HEK293 (cell line): ENCODE measurements around the gene PEX7.
"Not testable (repeated sequence)": the region's sequence is repeated elsewhere in the genome, so short reads cannot be mapped to it uniquely, and the experiment has no call there.

Experiments
- CTCF ChIA-PET: fragments of 350-600 bp; formaldehyde crosslinking; extraction: SDS; loops from one replicate; lab custom pipeline; 2021; ENCODE audit warnings: antibody characterized with exemption; lab: Yijun Ruan, JAX
- POLR2A ChIA-PET: fragments of 300-600 bp; formaldehyde crosslinking; extraction: SDS; loops from one replicate; lab custom pipeline; 2020; ENCODE audit warnings: antibody characterized with exemption, inconsistent platforms; lab: Yijun Ruan, JAX
- H3K27ac ChIP-seq: fragments of 200-500 bp; sonication (Bioruptor generic); 2 replicates; pipeline ENCODE4 v1.5.1; 2014; ENCODE audit warnings: low read depth, low read length, control low read depth, inconsistent platforms; ENCODE audit errors: extremely low read depth
- H3K36me3 ChIP-seq, 2 experiments: fragments of 200-500 bp in 1 of 2; sonication (Bioruptor generic) in 1 of 2; 1 replicate in 1 of 2; 2 replicates in 1 of 2; pipeline ENCODE4 v1.5.1; 2014 to 2017; ENCODE audit warnings: inconsistent platforms in 2 of 2, low read length in 2 of 2; ENCODE audit not compliant: control insufficient read depth in 2 of 2, insufficient read depth in 1 of 2
- H3K4me1 ChIP-seq: fragments of 200-500 bp; sonication (Bioruptor generic); 2 replicates; pipeline ENCODE4 v1.5.1; 2014; ENCODE audit warnings: mild to moderate bottlenecking, low read length, inconsistent platforms; ENCODE audit not compliant: control insufficient read depth, insufficient read depth
- H3K4me3 ChIP-seq: 2 replicates; pipeline ENCODE4 v1.5.1; 2011; ENCODE audit warnings: low read depth, mild to moderate bottlenecking, control low read depth, low read length, moderate library complexity
- H3K9me3 ChIP-seq: fragments of 200-500 bp; sonication (Bioruptor generic); 2 replicates; pipeline ENCODE4 v1.5.1; 2014; ENCODE audit warnings: low read depth, low read length, inconsistent platforms; ENCODE audit not compliant: control insufficient read depth, insufficient read depth
- GLIS1 ChIP-seq: fragments of 450-650 bp; formaldehyde crosslinking; IDR thresholded peaks from 2 replicates; pipeline ENCODE4 v1.5.1; 2016; ENCODE audit warnings: missing biosample characterization, missing genetic modification characterization
- SCRT2 ChIP-seq: fragments of 450-650 bp; formaldehyde crosslinking; IDR thresholded peaks from 2 replicates; pipeline ENCODE4 v1.5.1; 2016; ENCODE audit warnings: missing biosample characterization, missing genetic modification characterization
- ZBTB11 ChIP-seq: fragments of 450-650 bp; formaldehyde crosslinking; conservative IDR thresholded peaks from 2 replicates; pipeline ENCODE4 v1.5.1; 2016; ENCODE audit warnings: low read depth, missing biosample characterization, missing genetic modification characterization
- ZBTB20 ChIP-seq: fragments of 450-650 bp; formaldehyde crosslinking; IDR thresholded peaks from 2 replicates; pipeline ENCODE4 v1.5.1; 2016; ENCODE audit warnings: missing biosample characterization, missing genetic modification characterization
- ZBTB6 ChIP-seq: fragments of 450-650 bp; formaldehyde crosslinking; IDR thresholded peaks from 2 replicates; pipeline ENCODE4 v1.5.1; 2017; ENCODE audit warnings: missing biosample characterization, missing genetic modification characterization
- ZFP37 ChIP-seq: fragments of 450-650 bp; formaldehyde crosslinking; IDR thresholded peaks from 2 replicates; pipeline ENCODE4 v1.5.1; 2016; ENCODE audit warnings: missing biosample characterization, missing genetic modification characterization
- ZNF112 ChIP-seq: fragments of 450-650 bp; formaldehyde crosslinking; IDR thresholded peaks from 2 replicates; pipeline ENCODE4 v1.5.0; 2017; ENCODE audit warnings: missing biosample characterization, missing genetic modification characterization
- ZNF114 ChIP-seq: fragments of 450-650 bp; formaldehyde crosslinking; IDR thresholded peaks from 2 replicates; pipeline ENCODE4 v1.5.0; 2017; ENCODE audit warnings: missing biosample characterization, missing genetic modification characterization
- ZNF16 ChIP-seq: fragments of 450-650 bp; formaldehyde crosslinking; IDR thresholded peaks from 2 replicates; pipeline ENCODE4 v1.5.1; 2016; ENCODE audit warnings: low read depth, missing biosample characterization, missing genetic modification characterization
- ZNF221 ChIP-seq: fragments of 450-650 bp; formaldehyde crosslinking; IDR thresholded peaks from 2 replicates; pipeline ENCODE4 v1.5.1; 2017; ENCODE audit warnings: missing biosample characterization, missing genetic modification characterization, borderline replicate concordance
- ZNF394 ChIP-seq: fragments of 450-650 bp; formaldehyde crosslinking; IDR thresholded peaks from 2 replicates; pipeline ENCODE4 v1.5.1; 2016; ENCODE audit warnings: missing biosample characterization, missing genetic modification characterization, mild to moderate bottlenecking, moderate library complexity, borderline replicate concordance
- ZNF501 ChIP-seq: fragments of 450-650 bp; formaldehyde crosslinking; IDR thresholded peaks from 2 replicates; pipeline ENCODE4 v1.5.1; 2016; ENCODE audit warnings: missing biosample characterization, missing genetic modification characterization
- ZNF548 ChIP-seq: fragments of 450-650 bp; formaldehyde crosslinking; IDR thresholded peaks from 2 replicates; pipeline ENCODE4 v1.5.1; 2016; ENCODE audit warnings: missing biosample characterization, missing genetic modification characterization
- ZNF621 ChIP-seq: fragments of 450-650 bp; formaldehyde crosslinking; IDR thresholded peaks from 2 replicates; pipeline ENCODE4 v1.5.1; 2017; ENCODE audit warnings: missing biosample characterization, missing genetic modification characterization
- ZNF677 ChIP-seq: fragments of 450-650 bp; IDR thresholded peaks from 2 replicates; pipeline ENCODE4 v1.5.0; 2018; ENCODE audit warnings: missing biosample characterization, mild to moderate bottlenecking, missing genetic modification characterization, moderate library complexity
- ZNF747 ChIP-seq: fragments of 450-650 bp; formaldehyde crosslinking; IDR thresholded peaks from 2 replicates; pipeline ENCODE4 v1.5.1; 2016; ENCODE audit warnings: missing biosample characterization, missing genetic modification characterization
- ZSCAN18 ChIP-seq: fragments of 450-650 bp; formaldehyde crosslinking; IDR thresholded peaks from 2 replicates; pipeline ENCODE4 v1.5.1; 2016; ENCODE audit warnings: missing biosample characterization, missing genetic modification characterization
- TF ChIP-seq, protein P1 (sequence below): fragments of 450-650 bp; formaldehyde crosslinking; IDR thresholded peaks from 2 replicates; pipeline ENCODE4 v1.5.1; 2016; ENCODE audit warnings: missing biosample characterization, missing genetic modification characterization
- TF ChIP-seq, protein P2 (sequence below): fragments of 450-650 bp; formaldehyde crosslinking; IDR thresholded peaks from 2 replicates; pipeline ENCODE4 v1.5.1; 2016; ENCODE audit warnings: missing biosample characterization, missing genetic modification characterization, low read depth

PEX7 gene

DNA sequence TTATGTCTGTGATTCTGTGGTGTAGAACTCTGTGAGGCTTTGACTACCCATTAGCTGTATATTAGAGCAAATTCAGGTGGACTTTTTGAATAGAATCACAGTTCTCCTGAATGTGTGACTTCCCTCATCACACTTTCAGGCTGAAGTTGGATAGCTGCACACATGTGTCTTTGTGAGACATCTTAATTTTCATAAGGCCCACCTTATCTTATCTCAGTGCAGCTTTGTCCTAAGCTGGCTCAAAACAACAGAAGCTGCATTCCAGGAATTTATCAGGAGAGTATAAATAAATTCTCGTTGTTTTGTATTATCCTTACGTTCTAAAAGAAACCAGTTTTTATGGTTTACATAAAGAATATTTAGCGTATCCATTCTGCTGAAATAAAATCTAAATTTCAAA, 73.5 kb downstream of the PEX7 start (continued):
- TF ChIP-seq ZBTB11 (tag by site-specific recombination) (no peak), ZNF16 (tag by site-specific recombination) (no peak), ZNF677 (tag by site-specific recombination) (no peak)
- TF ChIP-seq, protein P1, sequence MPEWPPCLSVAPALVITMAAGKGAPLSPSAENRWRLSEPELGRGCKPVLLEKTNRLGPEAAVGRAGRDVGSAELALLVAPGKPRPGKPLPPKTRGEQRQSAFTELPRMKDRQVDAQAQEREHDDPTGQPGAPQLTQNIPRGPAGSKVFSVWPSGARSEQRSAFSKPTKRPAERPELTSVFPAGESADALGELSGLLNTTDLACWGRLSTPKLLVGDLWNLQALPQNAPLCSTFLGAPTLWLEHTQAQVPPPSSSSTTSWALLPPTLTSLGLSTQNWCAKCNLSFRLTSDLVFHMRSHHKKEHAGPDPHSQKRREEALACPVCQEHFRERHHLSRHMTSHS (tag by site-specific recombination): no peak
- TF ChIP-seq, protein P2, sequence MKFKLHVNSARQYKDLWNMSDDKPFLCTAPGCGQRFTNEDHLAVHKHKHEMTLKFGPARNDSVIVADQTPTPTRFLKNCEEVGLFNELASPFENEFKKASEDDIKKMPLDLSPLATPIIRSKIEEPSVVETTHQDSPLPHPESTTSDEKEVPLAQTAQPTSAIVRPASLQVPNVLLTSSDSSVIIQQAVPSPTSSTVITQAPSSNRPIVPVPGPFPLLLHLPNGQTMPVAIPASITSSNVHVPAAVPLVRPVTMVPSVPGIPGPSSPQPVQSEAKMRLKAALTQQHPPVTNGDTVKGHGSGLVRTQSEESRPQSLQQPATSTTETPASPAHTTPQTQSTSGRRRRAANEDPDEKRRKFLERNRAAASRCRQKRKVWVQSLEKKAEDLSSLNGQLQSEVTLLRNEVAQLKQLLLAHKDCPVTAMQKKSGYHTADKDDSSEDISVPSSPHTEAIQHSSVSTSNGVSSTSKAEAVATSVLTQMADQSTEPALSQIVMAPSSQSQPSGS (tag by site-specific recombination): no peak

DNA sequence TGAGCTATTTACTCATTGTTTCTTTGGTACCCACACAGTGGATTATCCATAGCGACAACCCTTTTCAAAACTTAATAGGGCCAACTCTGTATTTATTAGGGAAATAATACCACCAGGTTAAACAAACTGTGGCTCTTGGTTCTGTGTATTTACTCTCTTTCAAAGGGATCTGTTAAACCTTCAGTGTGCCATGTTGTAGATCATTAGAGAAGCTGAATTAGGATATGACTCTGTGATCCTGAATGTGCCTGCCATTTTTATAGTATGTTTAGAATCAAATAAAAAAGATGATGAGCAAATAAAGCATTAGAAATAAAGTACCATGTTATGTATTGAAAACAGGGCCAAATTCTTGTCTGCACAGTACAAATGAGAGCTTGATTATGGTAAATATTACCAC, 74.7 kb downstream of the PEX7 start:
- CTCF ChIA-PET: interaction anchor here (0.6 to 1.0 kb wide), 2 partner anchors 11 to 198 kb away, joined by 3 read pairs; no protein-coding TSS in a partner anchor
- no peak overlapping the region for H3K4me3 ChIP-seq
- H3K27ac ChIP-seq: no peak overlapping the region
- POLR2A ChIA-PET: no interaction called here
- H3K36me3 ChIP-seq: peaks cover 4 to 21% of the 10 kb centered on the region in 2 experiments; a peak in 2 of 3 replicates
- no peak for TF ChIP-seq ZNF394
- TF ChIP-seq GLIS1: no peak
- no peak for TF ChIP-seq ZNF112
- TF ChIP-seq ZBTB20 (tag by site-specific recombination): no peak
- TF ChIP-seq ZNF621 (tag by site-specific recombination): no peak
- no peaks in the 10 kb centered on the region for H3K4me1 ChIP-seq
- H3K9me3 ChIP-seq: no peaks in the 10 kb centered on the region

GRCh38 chr6:136901212-136901784, 78.9 kb downstream of the PEX7 start:
- H3K4me1 ChIP-seq: no peaks in the 10 kb centered on the region
- CTCF ChIA-PET: interaction anchor here (0.6 kb wide), 1 partner anchor 35 kb away, joined by 3 read pairs; no protein-coding TSS in a partner anchor
- no peak overlapping the region for H3K4me3 ChIP-seq
- H3K9me3 ChIP-seq: no peaks in the 10 kb centered on the region
- no peak for TF ChIP-seq ZNF114 (tag by site-specific recombination)
- TF ChIP-seq ZFP37 (tag by site-specific recombination): no peak
- TF ChIP-seq ZBTB6 (tag by site-specific recombination): no peak
- no peak for TF ChIP-seq ZNF221 (tag by site-specific recombination)
- no peak for TF ChIP-seq ZNF501 (tag by site-specific recombination)
- no peak for TF ChIP-seq ZNF548 (tag by site-specific recombination)
- no peak for TF ChIP-seq ZNF747 (tag by site-specific recombination)
- TF ChIP-seq SCRT2 (tag by site-specific recombination): no peak
- TF ChIP-seq ZSCAN18 (tag by site-specific recombination): no peak
- H3K27ac ChIP-seq: no peak overlapping the region
- peaks cover 11 to 40% of the 10 kb centered on the region in 2 experiments; a peak in 2 of 3 replicates for H3K36me3 ChIP-seq
- POLR2A ChIA-PET: no interaction called here

GRCh38 chr6:136904477-136904876, 82.1 kb downstream of the PEX7 start:
- POLR2A ChIA-PET, CTCF ChIA-PET, H3K9me3 ChIP-seq, H3K27ac ChIP-seq, H3K4me3 ChIP-seq, H3K4me1 ChIP-seq: not testable (repeated sequence)
- peaks cover 11 to 34% of the 10 kb centered on the region in 2 experiments; a peak in 2 of 3 replicates for H3K36me3 ChIP-seq
